Progenitor cell of endocrine pancreas (in vitro differentiated cells): ENCODE results near the gene SLC27A2. TPM values are rescaled to one million over a fixed set of nuclear protein-coding genes. Genes with fewer than 3 reads are reported as not detected.
"Not testable (repeated sequence)": the region's sequence is repeated elsewhere in the genome, so short reads cannot be mapped to it uniquely, and the experiment has no call there.

Source experiments
- DNase-seq: peaks from one replicate; pipeline ENCODE4 v3.0.0; 2021; ENCODE audit warnings: low spot score; ENCODE audit not compliant: unreplicated experiment
- H3K27ac Mint-ChIP-seq: 2 replicates; pipeline ENCODE4 v1.8.0; 2021; ENCODE audit warnings: mild to moderate bottlenecking, moderate library complexity, mixed read lengths
- H3K27me3 Mint-ChIP-seq: 2 replicates; pipeline ENCODE4 v1.8.0; 2021; ENCODE audit warnings: mixed read lengths
- H3K36me3 Mint-ChIP-seq: 2 replicates; pipeline ENCODE4 v1.8.0; 2022; ENCODE audit warnings: mixed read lengths; ENCODE audit not compliant: insufficient read depth
- H3K4me1 Mint-ChIP-seq: 2 replicates; pipeline ENCODE4 v1.8.0; 2021; ENCODE audit warnings: low read depth, mixed read lengths
- H3K4me3 Mint-ChIP-seq: 2 replicates; pipeline ENCODE4 v1.8.0; 2021; ENCODE audit warnings: low read depth, mild to moderate bottlenecking, moderate library complexity, mixed read lengths
- H3K9me3 Mint-ChIP-seq: 2 replicates; pipeline ENCODE4 v1.8.0; 2021; ENCODE audit warnings: low read depth, mixed read lengths
- total RNA-seq: library from RNA; stranded (reverse); gene quantifications from 2 replicates; pipeline ENCODE4 v1.2.1, GENCODE V29; 2021
- TF ChIP-seq, protein P1 (sequence below): fragments of 200-600 bp; sonication (generic); IDR thresholded peaks from one replicate; pipeline ENCODE4 v1.5.0; 2021; ENCODE audit warnings: antibody characterized with exemption, mild to moderate bottlenecking; ENCODE audit not compliant: unreplicated experiment

Gene SLC27A2
- total RNA-seq, 1 donor from 2014 or later = 10.6 TPM

DNA sequence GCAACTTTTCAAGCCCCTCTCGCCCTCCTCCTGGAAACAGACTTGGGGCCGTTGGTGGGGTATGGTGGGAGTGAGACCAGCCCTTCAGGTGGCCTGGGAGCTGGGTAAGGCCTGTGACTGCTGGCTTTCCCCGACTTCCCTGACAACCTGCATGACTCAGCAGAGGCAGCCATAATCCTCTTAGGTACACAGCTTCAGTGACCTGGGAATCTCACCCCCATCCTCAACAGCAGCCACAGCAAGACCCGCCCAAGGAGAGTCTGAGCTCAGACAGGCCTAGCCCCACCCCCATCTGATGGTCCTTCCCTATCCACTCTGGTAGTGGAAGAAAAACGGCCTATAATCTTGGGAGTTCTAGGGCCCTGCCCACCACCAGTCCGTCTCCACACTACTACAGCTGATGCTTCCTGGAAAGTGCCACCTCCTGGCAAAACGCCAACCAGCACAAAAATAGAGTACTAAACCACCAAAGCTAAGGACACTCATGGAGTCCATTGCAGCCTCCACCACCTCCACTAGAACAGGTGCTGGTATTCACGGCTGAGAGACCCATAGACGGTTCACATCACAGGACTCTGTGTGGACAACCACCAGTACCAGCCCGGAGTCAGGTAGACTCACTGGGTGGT is 13.1 kb upstream of the SLC27A2 start:
- no peak for DNase-seq
- peaks cover 3% of the 10 kb centered on the region for H3K36me3 Mint-ChIP-seq
- H3K27ac Mint-ChIP-seq = no peak overlapping the region
- TF ChIP-seq, protein P1, sequence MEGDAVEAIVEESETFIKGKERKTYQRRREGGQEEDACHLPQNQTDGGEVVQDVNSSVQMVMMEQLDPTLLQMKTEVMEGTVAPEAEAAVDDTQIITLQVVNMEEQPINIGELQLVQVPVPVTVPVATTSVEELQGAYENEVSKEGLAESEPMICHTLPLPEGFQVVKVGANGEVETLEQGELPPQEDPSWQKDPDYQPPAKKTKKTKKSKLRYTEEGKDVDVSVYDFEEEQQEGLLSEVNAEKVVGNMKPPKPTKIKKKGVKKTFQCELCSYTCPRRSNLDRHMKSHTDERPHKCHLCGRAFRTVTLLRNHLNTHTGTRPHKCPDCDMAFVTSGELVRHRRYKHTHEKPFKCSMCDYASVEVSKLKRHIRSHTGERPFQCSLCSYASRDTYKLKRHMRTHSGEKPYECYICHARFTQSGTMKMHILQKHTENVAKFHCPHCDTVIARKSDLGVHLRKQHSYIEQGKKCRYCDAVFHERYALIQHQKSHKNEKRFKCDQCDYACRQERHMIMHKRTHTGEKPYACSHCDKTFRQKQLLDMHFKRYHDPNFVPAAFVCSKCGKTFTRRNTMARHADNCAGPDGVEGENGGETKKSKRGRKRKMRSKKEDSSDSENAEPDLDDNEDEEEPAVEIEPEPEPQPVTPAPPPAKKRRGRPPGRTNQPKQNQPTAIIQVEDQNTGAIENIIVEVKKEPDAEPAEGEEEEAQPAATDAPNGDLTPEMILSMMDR = no peak
- H3K27me3 Mint-ChIP-seq = no peaks in the 10 kb centered on the region
- H3K9me3 Mint-ChIP-seq = peaks cover 32% of the 10 kb centered on the region
- no peak overlapping the region for H3K4me3 Mint-ChIP-seq
- H3K4me1 Mint-ChIP-seq = peaks cover 8% of the 10 kb centered on the region

DNA sequence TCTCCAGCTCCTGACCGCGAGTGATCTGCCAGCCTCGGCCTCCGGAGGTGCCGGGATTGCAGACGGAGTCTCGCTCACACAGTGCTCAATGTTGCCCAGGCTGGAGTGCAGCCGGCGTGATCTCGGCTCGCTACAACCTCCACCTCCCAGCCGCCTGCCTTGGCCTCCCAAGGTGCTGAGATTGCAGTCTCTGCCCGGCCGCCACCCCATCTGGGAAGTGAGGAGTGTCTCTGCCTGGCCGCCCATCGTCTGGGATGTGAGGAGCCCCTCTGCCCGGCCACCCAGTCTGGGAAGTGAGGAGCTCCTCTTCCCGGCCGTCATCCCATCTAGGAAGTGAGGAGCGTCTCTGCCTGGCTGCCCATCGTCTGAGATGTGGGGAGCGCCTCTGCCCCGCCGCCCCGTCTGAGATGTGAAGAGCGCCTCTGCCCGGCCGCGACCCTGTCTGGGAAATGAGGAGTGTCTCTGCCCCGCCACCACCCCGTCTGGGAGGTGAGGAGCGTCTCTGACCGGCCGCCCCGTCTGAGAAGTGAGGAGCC is 9.6 kb upstream of the SLC27A2 start:
- not testable (repeated sequence) for H3K27ac Mint-ChIP-seq, H3K27me3 Mint-ChIP-seq, DNase-seq, H3K4me1 Mint-ChIP-seq, H3K4me3 Mint-ChIP-seq, H3K36me3 Mint-ChIP-seq
- peaks cover 43% of the 10 kb centered on the region for H3K9me3 Mint-ChIP-seq

DNA sequence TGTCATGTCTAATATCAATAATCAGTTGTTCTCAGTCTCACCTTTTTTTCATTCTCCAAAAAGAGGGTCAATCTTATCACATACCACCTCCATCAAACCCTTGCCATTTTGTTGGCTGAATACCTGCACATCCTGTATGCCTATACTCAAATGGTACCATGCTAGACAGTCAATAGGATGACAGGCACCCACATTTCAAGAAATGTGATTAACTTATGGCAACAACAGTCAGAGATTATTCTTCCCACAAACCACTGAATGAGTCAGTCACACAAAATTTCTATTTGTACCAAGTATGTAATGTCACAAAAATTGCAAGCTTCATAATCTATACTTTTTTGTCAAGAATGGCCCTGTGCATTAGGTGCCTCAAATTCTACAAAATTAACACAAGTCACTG is 5.1 kb upstream of the SLC27A2 start:
- peaks cover 17% of the 10 kb centered on the region for H3K9me3 Mint-ChIP-seq
- no peak overlapping the region for H3K27ac Mint-ChIP-seq
- TF ChIP-seq, protein P1 = no peak
- peaks cover 2% of the 10 kb centered on the region for H3K4me1 Mint-ChIP-seq
- no peak for DNase-seq
- H3K4me3 Mint-ChIP-seq = no peak overlapping the region
- no peaks in the 10 kb centered on the region for H3K36me3 Mint-ChIP-seq
- H3K27me3 Mint-ChIP-seq = peaks cover 37% of the 10 kb centered on the region

DNA sequence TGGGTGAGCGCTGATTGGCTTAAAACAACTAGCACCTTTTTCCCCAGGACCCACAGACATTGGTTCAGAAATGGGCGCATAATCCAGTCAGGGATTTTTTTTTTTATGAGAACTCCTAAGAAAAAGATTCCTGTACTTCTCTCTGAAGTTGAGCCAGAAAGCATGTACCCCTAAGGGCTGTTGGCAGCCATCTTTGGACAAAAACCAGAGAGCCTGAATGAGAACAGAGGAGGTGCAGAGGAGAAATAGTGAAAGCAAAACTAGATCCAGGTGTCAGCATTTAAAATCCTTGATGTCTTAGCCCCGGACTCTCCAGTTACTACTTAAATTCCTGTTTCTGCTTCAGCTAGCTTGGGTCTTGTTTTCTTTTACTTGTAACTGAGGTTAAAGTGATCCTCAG is 1.9 kb upstream of the SLC27A2 start:
- H3K4me1 Mint-ChIP-seq = peaks cover 6% of the 10 kb centered on the region
- no peak overlapping the region for H3K4me3 Mint-ChIP-seq
- TF ChIP-seq, protein P1 = no peak
- peaks cover 2% of the 10 kb centered on the region for H3K9me3 Mint-ChIP-seq
- DNase-seq = no peak
- H3K27me3 Mint-ChIP-seq = peaks cover 47% of the 10 kb centered on the region
- no peaks in the 10 kb centered on the region for H3K36me3 Mint-ChIP-seq
- H3K27ac Mint-ChIP-seq = no peak overlapping the region

DNA sequence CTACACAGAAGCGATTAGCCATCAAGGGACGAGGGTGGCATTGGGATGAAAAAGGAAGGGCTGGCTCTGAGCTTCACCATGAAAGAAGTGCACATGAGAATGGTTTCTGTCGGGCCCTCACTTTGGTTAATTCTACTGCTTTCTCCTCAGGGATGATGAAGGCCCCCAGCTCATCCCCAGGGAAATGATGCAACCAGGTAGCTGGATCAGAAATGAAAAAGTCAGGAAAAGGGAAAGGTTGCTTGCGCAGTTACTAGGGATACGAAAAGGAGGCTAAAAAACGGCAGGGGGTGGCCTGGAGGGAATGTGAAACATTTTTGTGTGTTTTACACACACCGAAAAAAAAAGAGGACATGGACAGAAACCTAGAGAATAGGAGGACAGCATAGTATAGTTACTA is 1.4 kb upstream of the SLC27A2 start:
- TF ChIP-seq, protein P1 = no peak
- no peaks in the 10 kb centered on the region for H3K36me3 Mint-ChIP-seq

More for the DNA sequence above, 1.4 kb upstream of the SLC27A2 start:
- Mint-ChIP-seq H3K4me3 (no peak overlapping the region), H3K4me1 (peaks cover 6% of the 10 kb centered on the region), H3K9me3 (no peaks in the 10 kb centered on the region), H3K27me3 (peaks cover 47% of the 10 kb centered on the region), H3K27ac (no peak overlapping the region)
- no peak for DNase-seq
